ENCODE data around the gene PYY.

Gene PYY

DNA sequence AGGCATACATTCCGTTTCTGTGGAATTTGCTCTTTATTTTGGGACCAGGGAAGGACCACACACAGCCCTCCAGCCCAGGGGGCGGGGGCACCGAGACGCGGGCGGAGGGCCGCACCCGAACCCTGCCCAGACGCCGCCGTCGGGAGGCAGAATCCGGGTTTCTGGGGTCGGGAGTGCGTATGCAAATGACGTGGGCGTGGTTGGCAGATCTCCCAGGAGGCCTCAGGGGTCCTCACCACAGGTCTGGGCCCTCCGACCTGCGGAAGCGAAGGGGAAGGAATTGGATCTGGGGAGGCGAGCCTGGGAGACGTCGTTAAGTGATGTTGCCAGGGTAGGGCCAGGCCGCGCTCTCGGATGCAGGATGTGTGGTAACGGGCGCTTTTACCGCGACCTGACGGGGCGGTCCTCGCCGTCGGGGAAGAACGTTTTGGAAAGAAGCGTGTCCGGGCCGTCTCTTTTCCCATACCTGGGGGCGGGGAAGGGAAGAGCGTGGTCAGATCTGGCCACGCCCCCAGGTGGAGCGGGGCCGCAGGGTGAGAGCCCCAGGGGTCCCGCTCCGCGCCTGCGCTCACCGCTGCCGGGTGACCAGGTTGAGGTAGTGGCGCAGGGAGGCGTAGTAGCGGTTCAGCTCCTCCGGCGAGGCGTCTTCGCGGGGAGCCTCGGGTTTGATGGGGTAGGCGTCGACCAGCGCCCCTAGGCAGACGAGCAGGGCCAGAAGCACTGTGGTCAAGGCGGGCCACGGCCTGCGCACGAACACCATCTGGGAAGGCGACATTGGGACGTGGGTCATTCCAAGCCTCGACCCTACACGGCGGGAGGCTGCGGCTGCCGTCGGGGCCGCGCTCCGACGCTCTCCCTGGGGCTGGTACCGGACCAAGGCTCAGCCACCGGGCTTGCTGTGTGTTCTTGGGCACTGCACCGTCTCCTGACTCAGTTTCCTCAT is 745 bp downstream of the PYY start:
- TF ChIP-seq, protein P1, sequence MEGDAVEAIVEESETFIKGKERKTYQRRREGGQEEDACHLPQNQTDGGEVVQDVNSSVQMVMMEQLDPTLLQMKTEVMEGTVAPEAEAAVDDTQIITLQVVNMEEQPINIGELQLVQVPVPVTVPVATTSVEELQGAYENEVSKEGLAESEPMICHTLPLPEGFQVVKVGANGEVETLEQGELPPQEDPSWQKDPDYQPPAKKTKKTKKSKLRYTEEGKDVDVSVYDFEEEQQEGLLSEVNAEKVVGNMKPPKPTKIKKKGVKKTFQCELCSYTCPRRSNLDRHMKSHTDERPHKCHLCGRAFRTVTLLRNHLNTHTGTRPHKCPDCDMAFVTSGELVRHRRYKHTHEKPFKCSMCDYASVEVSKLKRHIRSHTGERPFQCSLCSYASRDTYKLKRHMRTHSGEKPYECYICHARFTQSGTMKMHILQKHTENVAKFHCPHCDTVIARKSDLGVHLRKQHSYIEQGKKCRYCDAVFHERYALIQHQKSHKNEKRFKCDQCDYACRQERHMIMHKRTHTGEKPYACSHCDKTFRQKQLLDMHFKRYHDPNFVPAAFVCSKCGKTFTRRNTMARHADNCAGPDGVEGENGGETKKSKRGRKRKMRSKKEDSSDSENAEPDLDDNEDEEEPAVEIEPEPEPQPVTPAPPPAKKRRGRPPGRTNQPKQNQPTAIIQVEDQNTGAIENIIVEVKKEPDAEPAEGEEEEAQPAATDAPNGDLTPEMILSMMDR (IDR thresholded peaks at IDR 0.05; ENCODE audit: insufficient read depth, low read length, missing control alignments): no peak
- no peak for DNase-seq (ENCODE audit: low read depth, low spot score)
- ChIA-PET POLR2A (no interaction called here), CTCF (interaction anchor here (1.1 to 5.1 kb wide), 2 partner anchors 8 to 10 kb away, joined by 3 to 28 read pairs; partner anchors contain the start of gene PPY)
- no peak overlapping the region for H3K4me3 ChIP-seq (ENCODE audit: low read depth, low read length)

- H3K4me3 ChIP-seq (ENCODE audit: low read depth, low read length): no peak overlapping the region
- DNase-seq (ENCODE audit: low read depth, low spot score): no peak
- ChIA-PET CTCF (interaction anchor here (1.2 to 5.1 kb wide), 2 partner anchors 9 to 12 kb away, joined by 3 to 28 read pairs; partner anchors contain the start of gene PPY), POLR2A (no interaction called here)
- TF ChIP-seq, protein P1 (IDR thresholded peaks at IDR 0.05; ENCODE audit: insufficient read depth, low read length, missing control alignments): no peak
Observed at GRCh38 chr17:43952351-43952723, 1.4 kb downstream of the PYY start.

- ChIA-PET CTCF (interaction anchor here (1.2 to 5.1 kb wide), 2 partner anchors 8 to 11 kb away, joined by 3 to 28 read pairs; partner anchors contain the start of gene PPY), POLR2A (no interaction called here)
- DNase-seq (ENCODE audit: low read depth, low spot score): no peak
- no peak overlapping the region for H3K4me3 ChIP-seq (ENCODE audit: low read depth, low read length)
- TF ChIP-seq, protein P1 (IDR thresholded peaks at IDR 0.05; ENCODE audit: insufficient read depth, low read length, missing control alignments): no peak
Observed at GRCh38 chr17:43951750-43952149, 2.0 kb downstream of the PYY start.

DNA sequence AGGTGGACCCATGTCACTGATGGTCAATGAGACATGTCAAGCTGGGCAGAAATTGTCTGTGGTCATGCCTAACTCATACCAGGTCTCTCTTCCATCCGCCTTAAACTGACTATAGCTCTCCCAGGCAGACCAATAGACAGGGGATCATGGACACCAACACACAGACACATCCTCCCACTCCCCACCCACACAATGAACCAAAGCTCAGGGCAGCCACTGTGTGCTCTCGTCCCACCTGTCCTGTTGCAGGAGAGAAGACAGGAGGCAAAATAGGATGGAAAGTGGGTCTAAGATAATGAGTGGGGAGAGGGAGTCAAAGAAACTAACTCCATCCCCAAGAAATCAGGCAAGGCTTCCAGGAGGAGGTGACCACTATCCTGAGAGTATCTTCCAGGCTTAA is 3.2 kb downstream of the PYY start:
- ChIA-PET POLR2A (no interaction called here), CTCF (interaction anchor here (0.9 to 16.0 kb wide), 6 partner anchors 7 to 218 kb away, joined by 4 to 320 read pairs (median 5); partner anchors contain the start of genes NAGS and PPY)
- TF ChIP-seq, protein P1 (IDR thresholded peaks at IDR 0.05; ENCODE audit: insufficient read depth, low read length, missing control alignments): no peak
- H3K4me3 ChIP-seq (ENCODE audit: low read depth, low read length): no peak overlapping the region
- no peak for DNase-seq (ENCODE audit: low read depth, low spot score)

DNA sequence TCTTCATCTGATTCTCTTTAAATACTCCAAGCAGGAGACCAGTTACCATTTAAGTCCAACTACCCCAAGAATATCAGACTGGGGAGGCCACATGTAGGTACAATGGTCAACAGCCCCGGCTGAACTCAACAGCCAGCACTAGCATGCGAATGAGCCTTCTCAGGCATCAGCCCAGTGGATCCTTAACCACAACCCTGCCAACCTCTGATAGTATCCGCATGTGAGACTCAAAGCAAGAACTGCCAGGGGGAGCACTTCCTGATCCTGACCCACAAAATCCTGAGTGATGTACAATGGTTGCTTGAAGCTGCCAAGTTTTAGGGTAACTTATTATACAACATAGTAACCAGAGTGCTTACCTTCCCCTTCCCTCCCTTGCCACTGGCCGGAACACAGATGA is 4.0 kb downstream of the PYY start:
- no peak for DNase-seq (ENCODE audit: low read depth, low spot score)
- TF ChIP-seq, protein P1 (IDR thresholded peaks at IDR 0.05; ENCODE audit: insufficient read depth, low read length, missing control alignments): no peak
- H3K4me3 ChIP-seq (ENCODE audit: low read depth, low read length): no peak overlapping the region
- CTCF ChIA-PET: interaction anchor here (0.9 to 16.0 kb wide), 6 partner anchors 12 to 219 kb away, joined by 4 to 320 read pairs (median 4); partner anchors contain the start of gene NAGS
- POLR2A ChIA-PET: no interaction called here

DNA sequence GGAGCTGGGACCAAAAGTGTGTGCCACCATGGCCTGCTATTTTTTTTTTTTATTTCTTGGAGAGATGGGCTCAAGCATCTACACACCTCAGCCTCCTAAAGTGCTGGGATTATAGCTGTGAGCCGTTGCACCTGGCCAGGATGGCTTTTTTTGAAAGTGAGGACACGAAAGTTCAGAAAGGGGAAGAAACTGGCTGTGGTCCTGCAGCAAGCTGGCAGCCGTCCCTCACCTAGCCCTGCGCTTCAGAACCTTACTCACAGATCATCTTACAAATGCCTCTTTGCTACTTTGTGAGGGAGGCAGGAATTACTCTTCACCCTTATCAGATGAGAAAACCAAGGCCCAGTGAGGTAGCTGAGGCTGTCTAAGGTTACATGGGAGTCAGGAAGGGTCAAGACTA is 7.0 kb downstream of the PYY start:
- POLR2A ChIA-PET: no interaction called here
- TF ChIP-seq, protein P1 (IDR thresholded peaks at IDR 0.05; ENCODE audit: insufficient read depth, low read length, missing control alignments): no peak
- CTCF ChIA-PET: interaction anchor here (0.7 to 16.0 kb wide), 12 partner anchors 10 to 237 kb away, joined by 3 to 320 read pairs (median 5); partner anchors contain the start of genes ASB16, HDAC5 and NAGS
- no peak for DNase-seq (ENCODE audit: low read depth, low spot score)
- no peak overlapping the region for H3K4me3 ChIP-seq (ENCODE audit: low read depth, low read length)
